ENCODE data around the gene TMEM176A. TPM values are rescaled to one million over a fixed set of nuclear protein-coding genes. Genes with fewer than 3 reads are reported as not detected.

The TMEM176A gene
- total and polyA plus RNA-seq, 2 of the 8 experiments (the other 6 are each of a cell fraction or from before 2014, with no cell fraction given): 1.3 to 1.5 TPM

DNA sequence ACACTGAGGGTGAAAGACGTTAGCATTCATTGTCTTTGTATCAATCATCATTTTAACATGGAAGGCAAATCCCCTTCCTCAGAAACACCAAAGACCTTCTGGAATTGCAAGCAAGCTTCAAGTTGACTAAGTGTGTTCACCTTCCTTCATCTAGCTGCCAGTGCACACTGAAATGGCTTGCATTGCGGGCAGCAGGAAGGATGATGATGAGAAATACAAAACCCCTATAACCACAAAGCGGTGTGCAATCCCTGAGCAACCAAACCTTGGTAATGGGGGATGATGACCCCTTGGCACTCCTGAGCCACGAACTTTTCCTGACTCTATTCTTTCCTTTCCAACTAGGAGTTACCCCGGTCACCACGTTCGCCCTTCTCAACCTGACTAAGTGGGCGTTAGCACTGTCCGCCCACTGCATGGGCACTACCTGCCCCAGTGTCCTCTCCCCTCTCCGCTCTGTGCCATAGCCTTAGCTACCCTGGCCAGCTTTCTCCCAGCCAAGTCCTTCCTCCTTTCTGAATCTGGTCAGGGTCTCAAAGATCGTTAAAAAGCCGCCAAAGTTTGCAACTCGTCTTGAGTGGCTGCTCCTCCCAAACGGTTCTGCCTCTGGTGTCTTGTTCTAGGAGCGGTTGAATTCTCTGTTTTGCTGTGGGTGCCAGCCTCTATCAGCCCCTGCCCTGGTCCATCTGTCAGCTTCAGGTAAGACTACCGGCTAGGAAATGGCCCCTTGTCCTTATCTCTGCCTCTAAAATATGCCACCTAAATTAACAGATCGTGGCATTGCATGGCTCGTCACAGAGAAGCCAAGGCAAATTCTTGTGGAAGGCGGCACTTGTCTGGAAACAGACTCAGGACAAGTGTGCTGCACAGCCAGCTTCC is 51.2 kb downstream of the TMEM176A start (continued):
- TF ChIP-seq CHD7 (IDR thresholded peaks at IDR 0.05; ENCODE audit: insufficient replicate concordance, low read length): no peak
- no peak for TF ChIP-seq GTF2F1 (IDR thresholded peaks at IDR 0.05; ENCODE audit: borderline replicate concordance, low read depth, low read length)
- no peak for TF ChIP-seq FOSL1 (IDR thresholded peaks at IDR 0.05; ENCODE audit: insufficient read depth, low read depth, low read length)
- no peak for TF ChIP-seq KDM1A (IDR thresholded peaks at IDR 0.05; ENCODE audit: borderline replicate concordance, low read length)
- TF ChIP-seq RNF2 (IDR thresholded peaks at IDR 0.05; ENCODE audit: borderline replicate concordance, low read depth, low read length, missing control alignments, poor library complexity, severe bottlenecking): no peak
- TF ChIP-seq SP4 (IDR thresholded peaks at IDR 0.05; ENCODE audit: low read length): no peak
- TF ChIP-seq USF2 (IDR thresholded peaks at IDR 0.05; ENCODE audit: low read length): no peak
- no peak for TF ChIP-seq CBX5 (IDR thresholded peaks at IDR 0.05; ENCODE audit: low read depth, low read length)
